ENCODE results near the gene SLC30A7. TPM values are rescaled to one million over a fixed set of nuclear protein-coding genes. Genes with fewer than 3 reads are reported as not detected.
A peak's percentile ranks its signal among the peaks of the same experiment; 100 is the strongest.

Gene SLC30A7
- total RNA-seq, 1 experiment from 2014 or later: 20.7 TPM

- TF ChIP-seq ERG (CRISPR knock-in tag; IDR thresholded peaks at IDR 0.05) (no peak), E2F1 (CRISPR knock-in tag; IDR thresholded peaks at IDR 0.05) (0 out of 2 replicates have a peak, but pooled peaks have one; percentile 56), FOXP4 (CRISPR knock-in tag; IDR thresholded peaks at IDR 0.05) (peak; percentile 71; the same call in 1 of the 2 replicates), STAT6 (CRISPR knock-in tag; conservative IDR thresholded peaks at IDR 0.05; ENCODE audit: low read depth) (no peak), NFE2L1 (CRISPR knock-in tag; IDR thresholded peaks at IDR 0.05) (no peak), FOXP1 (CRISPR knock-in tag; IDR thresholded peaks at IDR 0.05; ENCODE audit: borderline replicate concordance) (no peak; the same call in 1 of the 2 replicates), ATF2 (CRISPR knock-in tag; IDR thresholded peaks at IDR 0.05; ENCODE audit: borderline replicate concordance, low read depth) (no peak), NR3C1 (CRISPR knock-in tag; conservative IDR thresholded peaks at IDR 0.05; ENCODE audit: low read depth) (no peak), MAX (CRISPR knock-in tag; IDR thresholded peaks at IDR 0.05) (peak; percentile 93), IRF1 (CRISPR knock-in tag; IDR thresholded peaks at IDR 0.05) (peak; percentile 77; the same call in 1 of the 2 replicates), NFYB (CRISPR knock-in tag; conservative IDR thresholded peaks at IDR 0.05; ENCODE audit: low read depth) (no peak), ETV6 (CRISPR knock-in tag; IDR thresholded peaks at IDR 0.05) (peak; percentile 70; the same call in 1 of the 2 replicates), JUN (CRISPR knock-in tag; IDR thresholded peaks at IDR 0.05) (no peak), RORB (CRISPR knock-in tag; IDR thresholded peaks at IDR 0.05) (no peak), MYBL2 (CRISPR knock-in tag; IDR thresholded peaks at IDR 0.05) (no peak; the same call in 1 of the 2 replicates), NFATC4 (CRISPR knock-in tag; IDR thresholded peaks at IDR 0.05) (no peak), ZNF416 (CRISPR knock-in tag; IDR thresholded peaks at IDR 0.05) (no peak), TP53 (CRISPR knock-in tag; IDR thresholded peaks at IDR 0.05) (no peak), ZNF263 (CRISPR knock-in tag; IDR thresholded peaks at IDR 0.05; ENCODE audit: low read depth) (no peak), ZNF219 (CRISPR knock-in tag; IDR thresholded peaks at IDR 0.05; ENCODE audit: borderline replicate concordance) (no peak), GTF2I (CRISPR knock-in tag; conservative IDR thresholded peaks at IDR 0.05) (no peak), NR1H2 (CRISPR knock-in tag; IDR thresholded peaks at IDR 0.05) (no peak), ZBTB21 (CRISPR knock-in tag; IDR thresholded peaks at IDR 0.05; ENCODE audit: borderline replicate concordance) (no peak), ZNF512 (CRISPR knock-in tag; IDR thresholded peaks at IDR 0.05; ENCODE audit: borderline replicate concordance) (no peak)
These were observed 130.0 kb downstream of the SLC30A7 start, which contains the start of gene DPH5 (continued) for GRCh38 chr1:101025657-101026429.
